ENCODE results near the gene ACP2. TPM values are rescaled to one million over a fixed set of nuclear protein-coding genes. Genes with fewer than 3 reads are reported as not detected.

ACP2 gene
- total and polyA plus RNA-seq, 4 donors: 40.3 to 94.4 (median 79.3) TPM

GRCh38 chr11:47296045-47296444, 47.4 kb upstream of the ACP2 start:
- WGBS: 96% methylated on average over 4 of the region's 4 CpGs
- DNase-seq (ENCODE audit: low spot score): no peak
- H3K4me3 ChIP-seq (ENCODE audit: low read depth in 1 of 3, low read length in 3 of 3): no peak overlapping the region
- H3K36me3 ChIP-seq (ENCODE audit: control insufficient read depth in 4 of 4, insufficient read depth in 3 of 4, low read depth in 1 of 4, low read length in 3 of 4): peaks cover 10 to 70% (median 58%) of the 10 kb centered on the region in 4 donors
- H3K4me1 ChIP-seq (ENCODE audit: control insufficient read depth in 4 of 4, insufficient read depth in 4 of 4, low read length in 3 of 4): no peaks in the 10 kb centered on the region
- TF ChIP-seq FOXA2 (IDR thresholded peaks at IDR 0.05): no peak
- no peak for TF ChIP-seq EGR1 (IDR thresholded peaks at IDR 0.05; ENCODE audit: low read depth in 2 of 2)
- TF ChIP-seq GABPA (IDR thresholded peaks at IDR 0.05 in 1 of 2, conservative IDR thresholded peaks at IDR 0.05 in 1 of 2): no peak
- TF ChIP-seq HNF4G (IDR thresholded peaks at IDR 0.05): no peak
- TF ChIP-seq TAF1 (conservative IDR thresholded peaks at IDR 0.05): no peak
- no peak for TF ChIP-seq SP1 (IDR thresholded peaks at IDR 0.05)
- TF ChIP-seq MAX (IDR thresholded peaks at IDR 0.05): no peak
- H3K27me3 ChIP-seq (ENCODE audit: control insufficient read depth in 4 of 4, insufficient read depth in 4 of 4, low read length in 3 of 4): no peaks in the 10 kb centered on the region
- H3K27ac ChIP-seq (ENCODE audit: low read depth in 1 of 2, low read length in 2 of 2): no peak overlapping the region
- H3K9ac ChIP-seq (ENCODE audit: low read depth in 1 of 2, low read length in 2 of 2): no peak overlapping the region
- H3K9me3 ChIP-seq (ENCODE audit: control insufficient read depth in 4 of 4, low read length in 3 of 4): peaks cover 0 to 3% (median 2%) of the 10 kb centered on the region in 4 donors

DNA sequence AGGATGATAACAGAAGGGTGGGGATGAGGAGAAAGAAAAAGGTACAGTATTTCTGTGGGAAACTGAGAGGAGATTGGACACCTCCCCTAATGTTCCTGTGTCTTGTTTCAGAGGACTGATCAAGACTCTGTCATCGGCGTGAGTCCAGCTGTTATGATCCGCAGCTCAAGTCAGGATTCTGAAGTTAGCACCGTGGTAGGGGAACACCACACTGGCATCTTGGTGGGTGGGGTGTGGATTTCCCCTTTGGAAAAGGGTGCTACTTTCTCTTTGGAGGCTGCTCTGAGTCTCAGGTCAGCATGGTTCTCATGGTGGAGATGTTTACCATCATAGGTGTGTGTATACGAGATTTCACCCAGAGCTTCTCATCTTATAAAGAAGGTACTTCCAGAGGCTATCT, 46.8 kb upstream of the ACP2 start:
- peaks cover 0 to 3% (median 2%) of the 10 kb centered on the region in 4 donors for H3K9me3 ChIP-seq (ENCODE audit: control insufficient read depth in 4 of 4, low read length in 3 of 4)
- no peak for DNase-seq (ENCODE audit: low spot score)
- H3K27ac ChIP-seq (ENCODE audit: low read depth in 1 of 2, low read length in 2 of 2): no peak overlapping the region
- WGBS: 97% methylated on average over 5 of the region's 5 CpGs
- TF ChIP-seq GABPA (IDR thresholded peaks at IDR 0.05 in 1 of 2, conservative IDR thresholded peaks at IDR 0.05 in 1 of 2) (no peak), NR2F2 (IDR thresholded peaks at IDR 0.05) (no peak), HNF4G (IDR thresholded peaks at IDR 0.05) (no peak), JUND (IDR thresholded peaks at IDR 0.05) (no peak), MAX (IDR thresholded peaks at IDR 0.05) (no peak), TAF1 (conservative IDR thresholded peaks at IDR 0.05) (no peak), RXRA (IDR thresholded peaks at IDR 0.05) (no peak)
- TF ChIP-seq, protein P1, sequence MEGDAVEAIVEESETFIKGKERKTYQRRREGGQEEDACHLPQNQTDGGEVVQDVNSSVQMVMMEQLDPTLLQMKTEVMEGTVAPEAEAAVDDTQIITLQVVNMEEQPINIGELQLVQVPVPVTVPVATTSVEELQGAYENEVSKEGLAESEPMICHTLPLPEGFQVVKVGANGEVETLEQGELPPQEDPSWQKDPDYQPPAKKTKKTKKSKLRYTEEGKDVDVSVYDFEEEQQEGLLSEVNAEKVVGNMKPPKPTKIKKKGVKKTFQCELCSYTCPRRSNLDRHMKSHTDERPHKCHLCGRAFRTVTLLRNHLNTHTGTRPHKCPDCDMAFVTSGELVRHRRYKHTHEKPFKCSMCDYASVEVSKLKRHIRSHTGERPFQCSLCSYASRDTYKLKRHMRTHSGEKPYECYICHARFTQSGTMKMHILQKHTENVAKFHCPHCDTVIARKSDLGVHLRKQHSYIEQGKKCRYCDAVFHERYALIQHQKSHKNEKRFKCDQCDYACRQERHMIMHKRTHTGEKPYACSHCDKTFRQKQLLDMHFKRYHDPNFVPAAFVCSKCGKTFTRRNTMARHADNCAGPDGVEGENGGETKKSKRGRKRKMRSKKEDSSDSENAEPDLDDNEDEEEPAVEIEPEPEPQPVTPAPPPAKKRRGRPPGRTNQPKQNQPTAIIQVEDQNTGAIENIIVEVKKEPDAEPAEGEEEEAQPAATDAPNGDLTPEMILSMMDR (IDR thresholded peaks at IDR 0.05; ENCODE audit: low read depth, low read length, missing input control): no peak
- peaks cover 10 to 75% (median 63%) of the 10 kb centered on the region in 4 donors for H3K36me3 ChIP-seq (ENCODE audit: control insufficient read depth in 4 of 4, insufficient read depth in 3 of 4, low read depth in 1 of 4, low read length in 3 of 4)
- H3K4me1 ChIP-seq (ENCODE audit: control insufficient read depth in 4 of 4, insufficient read depth in 4 of 4, low read length in 3 of 4): no peaks in the 10 kb centered on the region
- H3K27me3 ChIP-seq (ENCODE audit: control insufficient read depth in 4 of 4, insufficient read depth in 4 of 4, low read length in 3 of 4): no peaks in the 10 kb centered on the region
- no peak overlapping the region for H3K9ac ChIP-seq (ENCODE audit: low read depth in 1 of 2, low read length in 2 of 2)
- H3K4me3 ChIP-seq (ENCODE audit: low read depth in 1 of 3, low read length in 3 of 3): no peak overlapping the region

DNA sequence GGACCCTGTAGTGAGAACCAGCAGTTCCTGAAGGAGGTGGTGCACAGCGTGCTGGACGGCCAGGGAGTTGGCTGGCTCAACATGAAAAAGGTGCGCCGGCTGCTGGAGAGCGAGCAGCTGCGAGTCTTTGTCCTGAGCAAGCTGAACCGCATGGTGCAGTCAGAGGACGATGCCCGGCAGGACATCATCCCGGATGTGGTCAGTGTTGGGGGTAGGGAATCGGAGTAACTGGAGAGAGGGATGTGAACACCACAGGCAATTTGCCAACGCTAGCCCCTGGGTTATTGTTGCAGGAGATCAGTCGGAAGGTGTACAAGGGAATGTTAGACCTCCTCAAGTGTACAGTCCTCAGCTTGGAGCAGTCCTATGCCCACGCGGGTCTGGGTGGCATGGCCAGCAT, 41.2 kb upstream of the ACP2 start:
- H3K4me1 ChIP-seq (ENCODE audit: control insufficient read depth in 4 of 4, insufficient read depth in 4 of 4, low read length in 3 of 4): no peaks in the 10 kb centered on the region
- TF ChIP-seq, protein P1 (IDR thresholded peaks at IDR 0.05; ENCODE audit: low read depth, low read length, missing input control): no peak
- TF ChIP-seq RXRA (IDR thresholded peaks at IDR 0.05) (peak; percentile 42 to 59), ATF3 (IDR thresholded peaks at IDR 0.05) (no peak), YY1 (IDR thresholded peaks at IDR 0.05) (no peak), FOXA1 (IDR thresholded peaks at IDR 0.05) (no peak)
- peaks cover 10 to 80% (median 66%) of the 10 kb centered on the region in 4 donors for H3K36me3 ChIP-seq (ENCODE audit: control insufficient read depth in 4 of 4, insufficient read depth in 3 of 4, low read depth in 1 of 4, low read length in 3 of 4)
- no peaks in the 10 kb centered on the region for H3K27me3 ChIP-seq (ENCODE audit: control insufficient read depth in 4 of 4, insufficient read depth in 4 of 4, low read length in 3 of 4)
- no peaks in the 10 kb centered on the region for H3K9me3 ChIP-seq (ENCODE audit: control insufficient read depth in 4 of 4, low read length in 3 of 4)
- WGBS: 92% methylated on average over 15 of the region's 15 CpGs
- H3K27ac ChIP-seq (ENCODE audit: low read depth in 1 of 2, low read length in 2 of 2): no peak overlapping the region
- no peak for DNase-seq (ENCODE audit: low spot score)
- no peak overlapping the region for H3K4me3 ChIP-seq (ENCODE audit: low read depth in 1 of 3, low read length in 3 of 3)
- no peak overlapping the region for H3K9ac ChIP-seq (ENCODE audit: low read depth in 1 of 2, low read length in 2 of 2)
